ENCODE data around the gene TNFAIP8L1.
"Not testable (repeated sequence)": the region's sequence is repeated elsewhere in the genome, so short reads cannot be mapped to it uniquely, and the experiment has no call there.

Gene TNFAIP8L1

DNA sequence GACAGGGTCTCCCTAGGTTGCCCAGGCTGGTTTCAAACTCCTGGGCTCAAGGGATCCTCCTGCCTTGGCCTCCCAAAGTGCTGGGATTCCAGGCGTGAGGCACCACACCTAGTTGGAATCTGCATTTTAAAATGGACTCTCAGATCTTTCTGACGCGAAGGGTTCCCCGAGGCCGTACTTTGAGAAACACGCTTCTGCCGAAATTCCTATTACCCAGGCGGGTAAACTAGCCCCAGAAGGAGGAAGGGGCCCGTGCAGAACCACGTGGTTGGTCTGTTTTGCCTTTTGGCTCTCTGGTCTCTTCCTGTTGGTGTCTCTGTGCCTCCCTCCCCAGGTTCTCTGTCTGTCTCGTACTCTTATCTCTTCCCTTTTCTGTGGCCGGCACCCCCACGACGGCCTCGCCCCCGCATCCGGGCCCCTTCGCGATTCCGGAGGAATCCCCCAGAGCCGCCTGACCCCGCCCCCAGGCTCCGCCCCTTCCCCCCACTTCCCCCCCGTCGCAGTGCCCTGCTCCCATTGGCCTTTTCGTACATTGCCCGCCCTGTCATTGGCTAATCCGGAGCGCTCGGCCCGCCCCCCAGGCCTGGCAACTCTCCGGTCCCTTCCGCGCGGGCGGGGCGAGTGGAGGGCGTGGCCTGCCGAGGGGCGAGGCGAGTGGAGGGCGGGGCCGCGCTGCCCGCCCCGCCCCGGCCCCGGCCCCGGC is at the start of gene TNFAIP8L1:
Gene TNFAIP8L1 (plus strand): TSS at position 689 of the 703 bp plus-strand sequence. CDS start 12,354 bp downstream, outside the sequence.
- peak; percentile 89 for DNase-seq

- DNase-seq: no peak
These were observed 49.5 kb upstream of the TNFAIP8L1 start for GRCh38 chr19:4589579-4590410.

- DNase-seq: no peak
These were observed 48.8 kb upstream of the TNFAIP8L1 start for GRCh38 chr19:4590559-4590958.

- DNase-seq: no peak
These were observed 48.0 kb upstream of the TNFAIP8L1 start for GRCh38 chr19:4591320-4591719.

DNA sequence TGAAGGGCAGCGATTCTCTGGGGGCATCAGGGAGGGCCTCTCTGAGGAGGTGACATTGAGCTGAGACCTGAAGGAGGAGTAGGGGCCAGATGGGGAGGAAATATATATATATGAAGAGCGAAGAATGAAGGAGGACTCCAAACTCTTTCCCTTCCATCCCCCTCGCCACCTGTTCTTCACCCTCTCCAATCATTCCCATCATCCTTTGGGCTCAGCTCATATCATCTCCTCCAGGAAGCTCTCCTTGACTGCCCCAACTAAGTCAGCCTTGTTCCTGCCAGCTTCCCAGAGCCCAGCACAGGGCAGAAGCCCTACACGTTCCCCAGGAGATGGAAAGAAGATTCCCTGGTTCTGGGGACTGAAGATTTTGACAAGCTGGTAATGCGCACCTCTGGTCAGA is 46.9 kb upstream of the TNFAIP8L1 start:
- no peak for DNase-seq

DNA sequence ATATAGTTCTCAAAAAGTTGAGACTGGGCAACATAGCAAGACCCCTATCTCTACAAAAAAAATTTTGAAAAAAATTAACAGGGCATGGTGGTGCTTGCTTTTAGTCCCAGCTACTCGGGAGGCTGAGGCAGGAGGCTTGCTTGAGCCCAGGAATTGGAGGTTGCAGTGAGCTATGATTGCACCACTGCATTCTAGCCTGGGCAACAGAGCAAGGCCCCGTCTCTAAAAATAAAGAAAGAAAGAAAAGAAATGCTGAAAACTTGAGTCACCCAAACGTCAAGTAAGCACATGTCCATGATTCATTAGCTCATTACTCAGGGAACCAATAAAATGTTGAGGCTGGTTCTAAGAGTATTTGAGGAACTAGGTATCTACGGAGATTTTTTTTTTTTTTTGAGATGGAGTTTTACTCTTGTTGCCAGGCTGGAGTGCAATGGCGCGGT is 45.9 kb upstream of the TNFAIP8L1 start:
- no peak for DNase-seq

- DNase-seq: no peak
These were observed 45.1 kb upstream of the TNFAIP8L1 start for GRCh38 chr19:4594201-4594600.

- not testable (repeated sequence) for DNase-seq
These were observed 44.2 kb upstream of the TNFAIP8L1 start for GRCh38 chr19:4595158-4595557.

GRCh38 chr19:4596033-4596904 is 43.0 kb upstream of the TNFAIP8L1 start:
- DNase-seq: no peak

GRCh38 chr19:4597278-4597974 is 41.9 kb upstream of the TNFAIP8L1 start:
- no peak for DNase-seq

GRCh38 chr19:4597975-4598671 is 41.2 kb upstream of the TNFAIP8L1 start:
- no peak for DNase-seq

DNA sequence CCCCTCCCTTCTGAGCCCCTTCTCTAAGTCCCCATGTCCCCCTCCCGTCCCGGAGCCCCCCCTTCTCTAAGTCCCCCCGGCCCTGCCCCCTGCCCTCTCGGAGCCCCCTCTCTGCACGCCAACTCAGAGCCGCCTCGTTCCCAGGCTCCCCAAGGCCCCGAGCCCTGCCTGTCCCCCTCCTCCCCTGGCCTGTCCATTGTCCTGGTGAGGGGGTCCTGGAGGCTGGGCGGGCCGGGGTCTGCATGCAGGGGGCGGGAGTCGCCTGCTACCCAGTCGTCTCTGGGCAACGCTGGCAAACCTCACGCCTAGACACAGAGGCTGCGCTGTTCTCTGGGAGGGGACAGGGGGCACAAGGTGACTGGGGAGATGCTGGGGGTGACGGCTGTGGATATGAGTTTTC is 40.6 kb upstream of the TNFAIP8L1 start:
- DNase-seq: no peak

DNA sequence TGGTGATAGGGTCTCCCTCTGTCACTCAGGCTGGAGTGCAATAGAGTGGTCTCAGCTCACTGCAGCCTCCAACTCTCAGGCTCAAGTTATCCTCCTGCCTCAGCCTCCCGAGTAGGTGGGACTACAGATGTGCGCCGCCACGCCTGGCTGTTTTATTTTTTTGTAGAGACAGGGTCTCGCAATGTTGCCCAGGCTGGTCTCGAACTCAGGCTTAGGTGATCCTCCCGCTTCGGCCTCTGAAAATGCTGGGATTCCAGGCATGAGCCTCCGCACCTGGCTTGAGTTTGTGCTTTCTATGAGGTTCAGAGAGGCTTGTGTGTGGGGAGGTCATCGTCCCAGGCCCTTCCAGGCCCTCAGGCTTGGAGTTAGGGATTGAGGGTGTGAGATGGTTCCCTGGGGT is 39.2 kb upstream of the TNFAIP8L1 start:
- DNase-seq: no peak

- no peak for DNase-seq
These were observed 38.4 kb upstream of the TNFAIP8L1 start for GRCh38 chr19:4600893-4601292.

- DNase-seq: no peak
These were observed 37.0 kb upstream of the TNFAIP8L1 start for GRCh38 chr19:4602173-4602788.

DNA sequence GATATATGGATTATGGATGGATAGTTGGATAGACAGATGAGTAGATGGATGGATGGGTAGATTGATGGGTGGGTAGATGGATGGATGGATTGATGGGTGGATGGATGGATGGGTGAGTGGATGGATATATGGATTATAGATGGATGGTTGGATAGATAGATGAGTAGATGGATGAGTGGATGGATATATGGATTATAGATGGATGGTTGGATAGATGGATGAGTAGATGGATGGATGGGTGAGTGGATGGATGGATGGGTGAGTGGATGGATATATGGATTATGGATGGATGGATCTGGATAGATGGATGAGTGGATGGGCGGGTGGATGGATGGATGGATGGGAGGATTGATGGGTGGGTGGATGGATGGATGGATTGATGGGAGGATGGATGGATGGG is 36.4 kb upstream of the TNFAIP8L1 start:
- DNase-seq: no peak

DNA sequence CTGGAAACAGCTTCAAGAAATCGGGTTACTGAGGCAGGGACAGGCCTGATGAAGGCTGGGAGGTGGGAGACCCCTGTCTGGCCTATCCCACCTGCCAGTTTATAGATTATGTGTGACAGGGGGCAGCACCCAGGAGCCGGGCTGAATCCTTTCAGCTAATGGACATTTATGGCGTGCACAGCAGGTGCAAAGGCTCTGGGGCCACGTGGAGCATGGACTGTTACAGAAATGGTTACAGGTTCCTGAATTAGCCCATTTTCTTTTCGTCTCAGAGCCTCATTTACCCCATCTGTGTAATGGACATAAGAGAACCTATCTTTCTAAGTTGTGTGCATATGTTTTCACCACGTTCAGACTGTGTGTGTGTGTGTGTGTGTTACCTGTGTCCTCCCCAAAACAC is 34.4 kb upstream of the TNFAIP8L1 start:
- DNase-seq: no peak

DNA sequence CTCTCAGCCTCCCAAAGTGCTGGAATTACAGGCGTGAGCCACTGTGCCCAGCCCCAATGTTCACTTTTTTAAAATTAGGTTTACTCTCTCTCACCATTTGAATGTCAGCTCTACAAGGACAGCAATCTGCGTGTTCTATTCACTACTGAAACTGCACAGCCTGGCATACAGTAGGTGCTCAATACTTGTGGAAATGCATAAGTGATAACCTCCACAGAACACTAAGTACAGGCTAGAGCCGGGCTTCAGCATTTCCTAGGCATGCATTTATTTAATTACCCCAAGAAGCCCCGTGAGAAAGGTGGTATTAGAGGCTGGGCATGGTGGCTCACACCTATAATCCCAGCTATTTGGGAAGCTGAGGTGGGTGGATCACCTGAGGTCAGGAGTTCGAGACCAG is 33.1 kb upstream of the TNFAIP8L1 start:
- DNase-seq: no peak

GRCh38 chr19:4606921-4607678 is 32.2 kb upstream of the TNFAIP8L1 start:
- DNase-seq: no peak

GRCh38 chr19:4609878-4610511 is 29.3 kb upstream of the TNFAIP8L1 start:
- DNase-seq: no peak
